ENCODE measurements around the gene GSTM3. TPM values are rescaled to one million over a fixed set of nuclear protein-coding genes. Genes with fewer than 3 reads are reported as not detected.

Gene GSTM3
- total RNA-seq, 1 donor from 2014 or later, result 0.55 TPM

- intact Hi-C loops (cut with micrococcal nuclease), result loop anchor here (1.0 to 5.0 kb wide), 3 partner anchors 115 to 226 kb away; partner anchors contain the start of gene GSTM4
- ChIA-PET POLR2A (interaction anchor here (1.2 to 1.9 kb wide), 2 partner anchors 129 to 227 kb away, joined by 3 to 4 read pairs; no protein-coding TSS in a partner anchor), CTCF (interaction anchor here (0.6 to 14.9 kb wide), 7 partner anchors 129 to 239 kb away, joined by 3 to 379 read pairs (median 20); partner anchors contain the start of gene AHCYL1)
- H3K27me3 Mint-ChIP-seq, result peaks cover 12% of the 10 kb centered on the region
- no peaks in the 10 kb centered on the region for H3K36me3 Mint-ChIP-seq (ENCODE audit: low read depth)
- H3K27ac Mint-ChIP-seq, result no peak overlapping the region
- H3K4me1 Mint-ChIP-seq, result peaks cover 3% of the 10 kb centered on the region
- no peak for DNase-seq
- TF ChIP-seq, protein P1, sequence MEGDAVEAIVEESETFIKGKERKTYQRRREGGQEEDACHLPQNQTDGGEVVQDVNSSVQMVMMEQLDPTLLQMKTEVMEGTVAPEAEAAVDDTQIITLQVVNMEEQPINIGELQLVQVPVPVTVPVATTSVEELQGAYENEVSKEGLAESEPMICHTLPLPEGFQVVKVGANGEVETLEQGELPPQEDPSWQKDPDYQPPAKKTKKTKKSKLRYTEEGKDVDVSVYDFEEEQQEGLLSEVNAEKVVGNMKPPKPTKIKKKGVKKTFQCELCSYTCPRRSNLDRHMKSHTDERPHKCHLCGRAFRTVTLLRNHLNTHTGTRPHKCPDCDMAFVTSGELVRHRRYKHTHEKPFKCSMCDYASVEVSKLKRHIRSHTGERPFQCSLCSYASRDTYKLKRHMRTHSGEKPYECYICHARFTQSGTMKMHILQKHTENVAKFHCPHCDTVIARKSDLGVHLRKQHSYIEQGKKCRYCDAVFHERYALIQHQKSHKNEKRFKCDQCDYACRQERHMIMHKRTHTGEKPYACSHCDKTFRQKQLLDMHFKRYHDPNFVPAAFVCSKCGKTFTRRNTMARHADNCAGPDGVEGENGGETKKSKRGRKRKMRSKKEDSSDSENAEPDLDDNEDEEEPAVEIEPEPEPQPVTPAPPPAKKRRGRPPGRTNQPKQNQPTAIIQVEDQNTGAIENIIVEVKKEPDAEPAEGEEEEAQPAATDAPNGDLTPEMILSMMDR (IDR thresholded peaks at IDR 0.05), result no peak
- no peaks in the 10 kb centered on the region for H3K9me3 Mint-ChIP-seq
- no peak overlapping the region for H3K4me3 Mint-ChIP-seq
- no peak for ATAC-seq (ENCODE audit: low read depth)
Observed at GRCh38 chr1:109772658-109773202, 31.9 kb upstream of the GSTM3 start.

- peaks cover 3% of the 10 kb centered on the region for H3K4me1 Mint-ChIP-seq
- H3K9me3 Mint-ChIP-seq, result no peaks in the 10 kb centered on the region
- TF ChIP-seq, protein P1 (IDR thresholded peaks at IDR 0.05), result no peak
- H3K4me3 Mint-ChIP-seq, result no peak overlapping the region
- no peak overlapping the region for H3K27ac Mint-ChIP-seq
- peaks cover 12% of the 10 kb centered on the region for H3K27me3 Mint-ChIP-seq
- no peaks in the 10 kb centered on the region for H3K36me3 Mint-ChIP-seq (ENCODE audit: low read depth)
- no peak for DNase-seq
- intact Hi-C loops (cut with micrococcal nuclease), result loop anchor here (5.0 kb wide), 1 partner anchor 115 kb away; the partner anchor contains the start of gene GSTM4
- ChIA-PET POLR2A (interaction anchor here (1.2 to 1.9 kb wide), 2 partner anchors 128 to 226 kb away, joined by 3 to 4 read pairs; no protein-coding TSS in a partner anchor), CTCF (interaction anchor here (0.6 to 14.9 kb wide), 5 partner anchors 129 to 240 kb away, joined by 3 to 379 read pairs (median 71); partner anchors contain the start of gene AHCYL1)
- no peak for ATAC-seq (ENCODE audit: low read depth)
Observed at GRCh38 chr1:109771712-109772657, 31.1 kb upstream of the GSTM3 start.

GRCh38 chr1:109770331-109771095 lies 29.7 kb upstream of the GSTM3 start:
- TF ChIP-seq, protein P1 (IDR thresholded peaks at IDR 0.05), result no peak
- Mint-ChIP-seq H3K27me3 (peaks cover 12% of the 10 kb centered on the region), H3K36me3 (ENCODE audit: low read depth) (no peaks in the 10 kb centered on the region), H3K4me1 (peaks cover 3% of the 10 kb centered on the region), H3K4me3 (no peak overlapping the region), H3K27ac (no peak overlapping the region), H3K9me3 (no peaks in the 10 kb centered on the region)
- intact Hi-C loops (cut with micrococcal nuclease), result loop anchor here (5.0 kb wide), 1 partner anchor 113 kb away; the partner anchor contains the start of gene GSTM4
- ChIA-PET CTCF (interaction anchor here (1.2 to 8.4 kb wide), 2 partner anchors 132 to 214 kb away, joined by 4 to 103 read pairs; partner anchors contain the start of gene AHCYL1), POLR2A (no interaction called here)
- DNase-seq (no peak), ATAC-seq (ENCODE audit: low read depth) (no peak)

- Mint-ChIP-seq H3K4me3 (no peak overlapping the region), H3K36me3 (ENCODE audit: low read depth) (no peaks in the 10 kb centered on the region), H3K4me1 (peaks cover 3% of the 10 kb centered on the region), H3K27ac (no peak overlapping the region), H3K9me3 (no peaks in the 10 kb centered on the region), H3K27me3 (peaks cover 12% of the 10 kb centered on the region)
- TF ChIP-seq, protein P1 (IDR thresholded peaks at IDR 0.05), result no peak
- ChIA-PET POLR2A (no interaction called here), CTCF (interaction anchor here (1.1 to 1.3 kb wide), 3 partner anchors 129 to 215 kb away, joined by 3 to 4 read pairs (median 3); partner anchors contain the start of gene AHCYL1)
- DNase-seq, result no peak
- intact Hi-C loops (cut with micrococcal nuclease), result loop anchor here (5.0 kb wide), 1 partner anchor 112 kb away; the partner anchor contains the start of gene GSTM4
- ATAC-seq (ENCODE audit: low read depth), result no peak
Observed at GRCh38 chr1:109769330-109770078, 28.7 kb upstream of the GSTM3 start.
